ENCODE results near the gene KCNQ5. TPM values are rescaled to one million over a fixed set of nuclear protein-coding genes. Genes with fewer than 3 reads are reported as not detected.

KCNQ5 gene
- total and polyA plus RNA-seq, 10 of the 15 experiments (the other 5 are each of a cell fraction or from before 2014, with no cell fraction given), result 0.60 to 16.2 (median 3.2) TPM

GRCh38 chr6:73036689-73037088, 414.8 kb downstream of the KCNQ5 start (continued):
- TF ChIP-seq FOS (IDR thresholded peaks at IDR 0.05; ENCODE audit: borderline replicate concordance, extremely low read depth, insufficient read length), result no peak
- TF ChIP-seq FOXK2 (IDR thresholded peaks at IDR 0.05), result no peak

DNA sequence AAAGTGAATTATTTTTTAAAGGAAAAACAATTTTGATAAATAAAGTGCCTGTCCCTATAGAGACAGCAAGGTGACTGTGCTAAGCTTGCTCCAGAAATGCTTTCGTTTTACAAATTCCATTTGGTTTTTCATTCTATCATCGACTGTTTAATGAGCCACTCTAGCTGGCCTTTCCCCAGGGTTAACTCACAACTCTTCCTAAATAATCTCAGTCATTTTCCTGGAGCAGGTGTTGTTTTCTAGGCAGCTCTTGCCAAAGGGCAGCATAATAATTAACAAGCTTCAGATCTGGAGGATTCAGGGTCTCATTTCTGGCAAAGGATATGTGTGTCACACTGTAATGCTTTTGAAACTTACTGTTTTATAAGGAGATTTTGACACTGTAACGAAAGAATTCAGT, 419.2 kb downstream of the KCNQ5 start:
- DNase-seq (ENCODE audit: low read depth, low spot score), result no peak
- H4K20me1 ChIP-seq (ENCODE audit: control insufficient read depth, insufficient read depth), result no peaks in the 10 kb centered on the region
- ChIA-PET SMC1A (ENCODE audit: uncharacterized antibody, unreplicated experiment) (interaction anchor here (0.8 to 1.7 kb wide), 3 partner anchors 10 to 94 kb away, joined by 3 read pairs; no protein-coding TSS in a partner anchor), CTCF (interaction anchor here (0.9 kb wide), 1 partner anchor 10 kb away, joined by 4 read pairs; no protein-coding TSS in a partner anchor), POLR2A (no interaction called here), RAD21 (ENCODE audit: unreplicated experiment) (interaction anchor here (1.1 kb wide), 1 partner anchor 424 kb away, joined by 6 read pairs; no protein-coding TSS in a partner anchor)
- no peak overlapping the region for H3K9ac ChIP-seq (ENCODE audit: control insufficient read depth, insufficient read depth, low read length)
- in situ Hi-C loops (cut with MboI), result no loop called here
- H3K4me2 ChIP-seq (ENCODE audit: control insufficient read depth, insufficient read depth), result no peak overlapping the region
- H3K27me3 ChIP-seq (replicated peaks in 1 of 2; ENCODE audit: control insufficient read depth in 2 of 2, insufficient read depth in 2 of 2, low read length in 1 of 2), result no peaks in the 10 kb centered on the region
- WGBS (ENCODE audit: insufficient coverage, insufficient replicate concordance, low lambda C conversion rate, missing lambda C conversion rate), result 47% methylated on average over 3 of the region's 3 CpGs
- H3K4me3 ChIP-seq, result no peak overlapping the region
- H3K79me2 ChIP-seq (ENCODE audit: control insufficient read depth, insufficient read depth, low read length), result no peaks in the 10 kb centered on the region
- no peak overlapping the region for H3K27ac ChIP-seq (ENCODE audit: control insufficient read depth, insufficient read depth)
- intact Hi-C loops (cut with micrococcal nuclease; ENCODE audit: unreplicated experiment), result no loop called here
- H3K9me3 ChIP-seq (replicated peaks; ENCODE audit: control insufficient read depth, insufficient read depth, low read length), result no peaks in the 10 kb centered on the region
- no peak for TF ChIP-seq EZH2 (IDR thresholded peaks at IDR 0.05; ENCODE audit: borderline replicate concordance, control insufficient read depth, low read depth, low read length)
- ATAC-seq, result no peak
- no peaks in the 10 kb centered on the region; a peak in 1 of 4 replicates for H3K36me3 ChIP-seq (ENCODE audit: control insufficient read depth in 2 of 2, insufficient read depth in 2 of 2, low read length in 1 of 2)
- BruUV-seq (replicated peaks), result no TSS peak
- H2AFZ ChIP-seq (ENCODE audit: control insufficient read depth, low read depth, low read length), result no peak overlapping the region
- no peaks in the 10 kb centered on the region for H3K4me1 ChIP-seq (ENCODE audit: control insufficient read depth, insufficient read depth, low read length)
- FAIRE-seq, result no peak

DNA sequence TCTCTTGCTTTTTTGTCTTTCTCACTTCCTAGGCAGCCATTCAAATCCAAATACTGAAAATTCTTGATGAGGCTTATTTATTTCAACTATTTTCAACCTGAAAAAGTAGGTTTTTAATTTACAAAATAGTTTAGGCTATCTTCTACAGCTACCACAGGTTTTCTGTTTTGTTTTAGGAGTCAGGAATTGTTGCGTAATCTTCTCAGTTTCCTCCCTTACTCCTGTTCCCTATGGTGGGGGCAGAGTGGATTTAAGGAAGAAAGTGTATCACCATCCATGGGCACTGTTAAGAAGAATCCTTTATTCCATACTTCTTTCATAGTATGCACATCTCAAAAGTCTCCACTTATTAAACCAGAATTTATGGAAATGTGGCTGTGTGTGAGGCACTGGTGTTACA, 421.0 kb downstream of the KCNQ5 start:
- POLR2A ChIA-PET, result no interaction called here
- SMC1A ChIA-PET (ENCODE audit: uncharacterized antibody, unreplicated experiment), result interaction anchor here (0.9 to 1.5 kb wide), 5 partner anchors 9 to 631 kb away, joined by 3 to 4 read pairs (median 3); no protein-coding TSS in a partner anchor
- Histone ChIP-seq H3K27ac (ENCODE audit: control insufficient read depth, insufficient read depth) (no peak overlapping the region), H3K9ac (ENCODE audit: control insufficient read depth, insufficient read depth, low read length) (no peak overlapping the region), H3K9me3 (replicated peaks; ENCODE audit: control insufficient read depth, insufficient read depth, low read length) (no peaks in the 10 kb centered on the region), H3K79me2 (ENCODE audit: control insufficient read depth, insufficient read depth, low read length) (no peaks in the 10 kb centered on the region), H3K4me3 (no peak overlapping the region), H2AFZ (ENCODE audit: control insufficient read depth, low read depth, low read length) (no peak overlapping the region), H3K27me3 (replicated peaks in 1 of 2; ENCODE audit: control insufficient read depth in 2 of 2, insufficient read depth in 2 of 2, low read length in 1 of 2) (no peaks in the 10 kb centered on the region), H4K20me1 (ENCODE audit: control insufficient read depth, insufficient read depth) (no peaks in the 10 kb centered on the region), H3K4me1 (ENCODE audit: control insufficient read depth, insufficient read depth, low read length) (no peaks in the 10 kb centered on the region), H3K36me3 (ENCODE audit: control insufficient read depth in 2 of 2, insufficient read depth in 2 of 2, low read length in 1 of 2) (no peaks in the 10 kb centered on the region; a peak in 1 of 4 replicates), H3K4me2 (ENCODE audit: control insufficient read depth, insufficient read depth) (no peak overlapping the region)
- 100% methylated on average over 1 of the region's 1 CpG for WGBS (ENCODE audit: insufficient coverage, insufficient replicate concordance, low lambda C conversion rate, missing lambda C conversion rate)
- CTCF ChIA-PET, result no interaction called here
- in situ Hi-C loops (cut with MboI), result no loop called here
- RAD21 ChIA-PET (ENCODE audit: unreplicated experiment), result no interaction called here
- no peak for FAIRE-seq
- BruUV-seq (replicated peaks), result no TSS peak
- DNase-seq (ENCODE audit: low read depth, low spot score), result no peak
- intact Hi-C loops (cut with micrococcal nuclease; ENCODE audit: unreplicated experiment), result no loop called here
- no peak for ATAC-seq
- TF ChIP-seq NFIC (IDR thresholded peaks at IDR 0.05; ENCODE audit: low read depth, low read length) (no peak), CHD1 (IDR thresholded peaks at IDR 0.05; ENCODE audit: low read depth, low read length) (no peak), MYC (IDR thresholded peaks at IDR 0.05; ENCODE audit: insufficient read depth, insufficient read length, insufficient replicate concordance, low read length, severe bottlenecking) (no peak), YY1 (IDR thresholded peaks at IDR 0.05; ENCODE audit: low read depth, low read length) (no peak), PBX3 (IDR thresholded peaks at IDR 0.05; ENCODE audit: insufficient replicate concordance, low read depth, low read length) (no peak), CREM (IDR thresholded peaks at IDR 0.05; ENCODE audit: low read depth) (no peak), HDGF (IDR thresholded peaks at IDR 0.05) (no peak)
- TF ChIP-seq, protein P1, sequence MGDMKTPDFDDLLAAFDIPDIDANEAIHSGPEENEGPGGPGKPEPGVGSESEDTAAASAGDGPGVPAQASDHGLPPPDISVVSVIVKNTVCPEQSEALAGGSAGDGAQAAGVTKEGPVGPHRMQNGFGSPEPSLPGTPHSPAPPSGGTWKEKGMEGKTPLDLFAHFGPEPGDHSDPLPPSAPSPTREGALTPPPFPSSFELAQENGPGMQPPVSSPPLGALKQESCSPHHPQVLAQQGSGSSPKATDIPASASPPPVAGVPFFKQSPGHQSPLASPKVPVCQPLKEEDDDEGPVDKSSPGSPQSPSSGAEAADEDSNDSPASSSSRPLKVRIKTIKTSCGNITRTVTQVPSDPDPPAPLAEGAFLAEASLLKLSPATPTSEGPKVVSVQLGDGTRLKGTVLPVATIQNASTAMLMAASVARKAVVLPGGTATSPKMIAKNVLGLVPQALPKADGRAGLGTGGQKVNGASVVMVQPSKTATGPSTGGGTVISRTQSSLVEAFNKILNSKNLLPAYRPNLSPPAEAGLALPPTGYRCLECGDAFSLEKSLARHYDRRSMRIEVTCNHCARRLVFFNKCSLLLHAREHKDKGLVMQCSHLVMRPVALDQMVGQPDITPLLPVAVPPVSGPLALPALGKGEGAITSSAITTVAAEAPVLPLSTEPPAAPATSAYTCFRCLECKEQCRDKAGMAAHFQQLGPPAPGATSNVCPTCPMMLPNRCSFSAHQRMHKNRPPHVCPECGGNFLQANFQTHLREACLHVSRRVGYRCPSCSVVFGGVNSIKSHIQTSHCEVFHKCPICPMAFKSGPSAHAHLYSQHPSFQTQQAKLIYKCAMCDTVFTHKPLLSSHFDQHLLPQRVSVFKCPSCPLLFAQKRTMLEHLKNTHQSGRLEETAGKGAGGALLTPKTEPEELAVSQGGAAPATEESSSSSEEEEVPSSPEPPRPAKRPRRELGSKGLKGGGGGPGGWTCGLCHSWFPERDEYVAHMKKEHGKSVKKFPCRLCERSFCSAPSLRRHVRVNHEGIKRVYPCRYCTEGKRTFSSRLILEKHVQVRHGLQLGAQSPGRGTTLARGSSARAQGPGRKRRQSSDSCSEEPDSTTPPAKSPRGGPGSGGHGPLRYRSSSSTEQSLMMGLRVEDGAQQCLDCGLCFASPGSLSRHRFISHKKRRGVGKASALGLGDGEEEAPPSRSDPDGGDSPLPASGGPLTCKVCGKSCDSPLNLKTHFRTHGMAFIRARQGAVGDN (IDR thresholded peaks at IDR 0.05), result no peak

All from GM12878 (cell line).